ENCODE measurements around the gene CDH4. TPM values are rescaled to one million over a fixed set of nuclear protein-coding genes. Genes with fewer than 3 reads are reported as not detected.

Gene CDH4
- total RNA-seq, 1 experiment from 2014 or later = 5.3 TPM

- H3K4me1 Mint-ChIP-seq = no peaks in the 10 kb centered on the region
- DNase-seq (ENCODE audit: low spot score) (no peak), ATAC-seq (no peak)
- peaks cover 31% of the 10 kb centered on the region for H3K9me3 Mint-ChIP-seq
- no peak overlapping the region for H3K4me3 Mint-ChIP-seq
- no peak overlapping the region for H3K27ac Mint-ChIP-seq
- TF ChIP-seq JUN (CRISPR knock-in tag; IDR thresholded peaks at IDR 0.05) = no peak
- no peak for TF ChIP-seq ATF1 (CRISPR knock-in tag; IDR thresholded peaks at IDR 0.05)
- no peak for TF ChIP-seq USF2 (CRISPR knock-in tag; IDR thresholded peaks at IDR 0.05)
- no peak for TF ChIP-seq ZBTB21 (CRISPR knock-in tag; IDR thresholded peaks at IDR 0.05; ENCODE audit: borderline replicate concordance)
- TF ChIP-seq ZNF423 (CRISPR knock-in tag; IDR thresholded peaks at IDR 0.05) = no peak
- TF ChIP-seq GRHL2 (CRISPR knock-in tag; IDR thresholded peaks at IDR 0.05; ENCODE audit: insufficient replicate concordance, severe bottlenecking) = no peak
- no peak for TF ChIP-seq USF1 (CRISPR knock-in tag; IDR thresholded peaks at IDR 0.05)
- TF ChIP-seq HMGA2 (CRISPR knock-in tag; IDR thresholded peaks at IDR 0.05) = no peak
- TF ChIP-seq TEAD4 (CRISPR knock-in tag; IDR thresholded peaks at IDR 0.05) = no peak
- TF ChIP-seq AFF4 (CRISPR knock-in tag; IDR thresholded peaks at IDR 0.05; ENCODE audit: borderline replicate concordance) = no peak
- TF ChIP-seq, protein P1, sequence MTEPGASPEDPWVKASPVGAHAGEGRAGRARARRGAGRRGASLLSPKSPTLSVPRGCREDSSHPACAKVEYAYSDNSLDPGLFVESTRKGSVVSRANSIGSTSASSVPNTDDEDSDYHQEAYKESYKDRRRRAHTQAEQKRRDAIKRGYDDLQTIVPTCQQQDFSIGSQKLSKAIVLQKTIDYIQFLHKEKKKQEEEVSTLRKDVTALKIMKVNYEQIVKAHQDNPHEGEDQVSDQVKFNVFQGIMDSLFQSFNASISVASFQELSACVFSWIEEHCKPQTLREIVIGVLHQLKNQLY (CRISPR knock-in tag; IDR thresholded peaks at IDR 0.05) = no peak
- TF ChIP-seq MYBL2 (CRISPR knock-in tag; IDR thresholded peaks at IDR 0.05) = no peak
- no peak for TF ChIP-seq ZNF138 (CRISPR knock-in tag; conservative IDR thresholded peaks at IDR 0.05)
- TF ChIP-seq, protein P2, sequence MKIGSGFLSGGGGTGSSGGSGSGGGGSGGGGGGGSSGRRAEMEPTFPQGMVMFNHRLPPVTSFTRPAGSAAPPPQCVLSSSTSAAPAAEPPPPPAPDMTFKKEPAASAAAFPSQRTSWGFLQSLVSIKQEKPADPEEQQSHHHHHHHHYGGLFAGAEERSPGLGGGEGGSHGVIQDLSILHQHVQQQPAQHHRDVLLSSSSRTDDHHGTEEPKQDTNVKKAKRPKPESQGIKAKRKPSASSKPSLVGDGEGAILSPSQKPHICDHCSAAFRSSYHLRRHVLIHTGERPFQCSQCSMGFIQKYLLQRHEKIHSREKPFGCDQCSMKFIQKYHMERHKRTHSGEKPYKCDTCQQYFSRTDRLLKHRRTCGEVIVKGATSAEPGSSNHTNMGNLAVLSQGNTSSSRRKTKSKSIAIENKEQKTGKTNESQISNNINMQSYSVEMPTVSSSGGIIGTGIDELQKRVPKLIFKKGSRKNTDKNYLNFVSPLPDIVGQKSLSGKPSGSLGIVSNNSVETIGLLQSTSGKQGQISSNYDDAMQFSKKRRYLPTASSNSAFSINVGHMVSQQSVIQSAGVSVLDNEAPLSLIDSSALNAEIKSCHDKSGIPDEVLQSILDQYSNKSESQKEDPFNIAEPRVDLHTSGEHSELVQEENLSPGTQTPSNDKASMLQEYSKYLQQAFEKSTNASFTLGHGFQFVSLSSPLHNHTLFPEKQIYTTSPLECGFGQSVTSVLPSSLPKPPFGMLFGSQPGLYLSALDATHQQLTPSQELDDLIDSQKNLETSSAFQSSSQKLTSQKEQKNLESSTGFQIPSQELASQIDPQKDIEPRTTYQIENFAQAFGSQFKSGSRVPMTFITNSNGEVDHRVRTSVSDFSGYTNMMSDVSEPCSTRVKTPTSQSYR (CRISPR knock-in tag; IDR thresholded peaks at IDR 0.05) = no peak
- no peak for TF ChIP-seq PRRX2 (CRISPR knock-in tag; IDR thresholded peaks at IDR 0.05)
- TF ChIP-seq FOXP1 (CRISPR knock-in tag; IDR thresholded peaks at IDR 0.05; ENCODE audit: borderline replicate concordance) = no peak
- TF ChIP-seq, protein P3, sequence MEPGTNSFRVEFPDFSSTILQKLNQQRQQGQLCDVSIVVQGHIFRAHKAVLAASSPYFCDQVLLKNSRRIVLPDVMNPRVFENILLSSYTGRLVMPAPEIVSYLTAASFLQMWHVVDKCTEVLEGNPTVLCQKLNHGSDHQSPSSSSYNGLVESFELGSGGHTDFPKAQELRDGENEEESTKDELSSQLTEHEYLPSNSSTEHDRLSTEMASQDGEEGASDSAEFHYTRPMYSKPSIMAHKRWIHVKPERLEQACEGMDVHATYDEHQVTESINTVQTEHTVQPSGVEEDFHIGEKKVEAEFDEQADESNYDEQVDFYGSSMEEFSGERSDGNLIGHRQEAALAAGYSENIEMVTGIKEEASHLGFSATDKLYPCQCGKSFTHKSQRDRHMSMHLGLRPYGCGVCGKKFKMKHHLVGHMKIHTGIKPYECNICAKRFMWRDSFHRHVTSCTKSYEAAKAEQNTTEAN (CRISPR knock-in tag; IDR thresholded peaks at IDR 0.05) = no peak
- TF ChIP-seq, protein P4, sequence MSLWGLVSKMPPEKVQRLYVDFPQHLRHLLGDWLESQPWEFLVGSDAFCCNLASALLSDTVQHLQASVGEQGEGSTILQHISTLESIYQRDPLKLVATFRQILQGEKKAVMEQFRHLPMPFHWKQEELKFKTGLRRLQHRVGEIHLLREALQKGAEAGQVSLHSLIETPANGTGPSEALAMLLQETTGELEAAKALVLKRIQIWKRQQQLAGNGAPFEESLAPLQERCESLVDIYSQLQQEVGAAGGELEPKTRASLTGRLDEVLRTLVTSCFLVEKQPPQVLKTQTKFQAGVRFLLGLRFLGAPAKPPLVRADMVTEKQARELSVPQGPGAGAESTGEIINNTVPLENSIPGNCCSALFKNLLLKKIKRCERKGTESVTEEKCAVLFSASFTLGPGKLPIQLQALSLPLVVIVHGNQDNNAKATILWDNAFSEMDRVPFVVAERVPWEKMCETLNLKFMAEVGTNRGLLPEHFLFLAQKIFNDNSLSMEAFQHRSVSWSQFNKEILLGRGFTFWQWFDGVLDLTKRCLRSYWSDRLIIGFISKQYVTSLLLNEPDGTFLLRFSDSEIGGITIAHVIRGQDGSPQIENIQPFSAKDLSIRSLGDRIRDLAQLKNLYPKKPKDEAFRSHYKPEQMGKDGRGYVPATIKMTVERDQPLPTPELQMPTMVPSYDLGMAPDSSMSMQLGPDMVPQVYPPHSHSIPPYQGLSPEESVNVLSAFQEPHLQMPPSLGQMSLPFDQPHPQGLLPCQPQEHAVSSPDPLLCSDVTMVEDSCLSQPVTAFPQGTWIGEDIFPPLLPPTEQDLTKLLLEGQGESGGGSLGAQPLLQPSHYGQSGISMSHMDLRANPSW (CRISPR knock-in tag; conservative IDR thresholded peaks at IDR 0.05; ENCODE audit: low read depth) = no peak
- no peak for TF ChIP-seq NFATC4 (CRISPR knock-in tag; IDR thresholded peaks at IDR 0.05)
- TF ChIP-seq OVOL2 (CRISPR knock-in tag; IDR thresholded peaks at IDR 0.05; ENCODE audit: borderline replicate concordance) = no peak
- peaks cover 11% of the 10 kb centered on the region for H3K36me3 Mint-ChIP-seq
- POLR2A ChIA-PET = interaction anchor here (0.6 kb wide), 1 partner anchor 597 kb away, joined by 5 read pairs; no protein-coding TSS in a partner anchor
- CTCF ChIA-PET = no interaction called here
- peaks cover 63% of the 10 kb centered on the region for H3K27me3 Mint-ChIP-seq (ENCODE audit: low read depth)
Measured at GRCh38 chr20:61611401-61612180, 359.5 kb downstream of the CDH4 start.
